SK-N-MC (cell line): ENCODE measurements around the gene NR5A2.

Experiments used
- DNase-seq: peaks from one replicate; pipeline ENCODE4 v3.0.0-alpha.2; 2011; ENCODE audit warnings: low read depth, low spot score
- H3K27ac ChIP-seq: fragments of 200-600 bp; sonication (generic); 2 replicates; pipeline ENCODE4 v1.5.1; 2016; ENCODE audit warnings: mixed run types
- H3K36me3 ChIP-seq: fragments of 200-600 bp; sonication (generic); 2 replicates; pipeline ENCODE4 v1.6.1; 2017; ENCODE audit warnings: antibody characterized with exemption, low read length, mixed read lengths; ENCODE audit not compliant: insufficient read depth
- H3K4me3 ChIP-seq: fragments of 200-600 bp; sonication (generic); 2 replicates; pipeline ENCODE4 v1.5.1; 2016
- H3K9ac ChIP-seq: fragments of 200-600 bp; sonication (generic); 2 replicates; pipeline ENCODE4 v1.8.0; 2017; ENCODE audit warnings: mixed run types, mixed read lengths; ENCODE audit not compliant: insufficient read length
- H3K9me3 ChIP-seq: fragments of 200-600 bp; sonication (generic); 2 replicates; pipeline ENCODE4 v1.6.1; 2017; ENCODE audit warnings: low read depth, mild to moderate bottlenecking, antibody characterized with exemption, low read length, moderate library complexity, mixed read lengths
- EZH2 ChIP-seq: fragments of 200-600 bp; sonication (generic); IDR thresholded peaks from one replicate; pipeline ENCODE4 v1.6.1; 2017; ENCODE audit warnings: antibody characterized with exemption
- FOXP2 ChIP-seq: optimal IDR thresholded peaks from 2 replicates; pipeline ENCODE3; 2011; ENCODE audit warnings: mild to moderate bottlenecking, moderate library complexity; ENCODE audit not compliant: insufficient read depth; ENCODE audit errors: extremely low read length, control extremely low read depth
- POLR2AphosphoS5 ChIP-seq: IDR thresholded peaks from 2 replicates; pipeline ENCODE4 v1.6.1; 2012; ENCODE audit warnings: mild to moderate bottlenecking, low read depth, low read length, borderline replicate concordance

NR5A2 gene

GRCh38 chr1:200165493-200166220 is 138.1 kb downstream of the NR5A2 start:
- H3K9ac ChIP-seq, result no peak overlapping the region
- TF ChIP-seq POLR2AphosphoS5, result no peak
- TF ChIP-seq EZH2, result no peak
- TF ChIP-seq FOXP2, result no peak
- H3K27ac ChIP-seq, result no peak overlapping the region
- no peaks in the 10 kb centered on the region for H3K36me3 ChIP-seq
- DNase-seq, result no peak
- H3K4me3 ChIP-seq, result no peak overlapping the region
- no peaks in the 10 kb centered on the region for H3K9me3 ChIP-seq

- Histone ChIP-seq H3K27ac (no peak overlapping the region), H3K36me3 (no peaks in the 10 kb centered on the region), H3K9ac (no peak overlapping the region), H3K9me3 (no peaks in the 10 kb centered on the region), H3K4me3 (no peak overlapping the region)
- no peak for DNase-seq
- TF ChIP-seq POLR2AphosphoS5 (no peak), EZH2 (no peak), FOXP2 (no peak)
Measured at GRCh38 chr1:200166411-200166810, 138.9 kb downstream of the NR5A2 start.

GRCh38 chr1:200168926-200169325 is 141.4 kb downstream of the NR5A2 start:
- Histone ChIP-seq H3K4me3 (no peak overlapping the region), H3K9me3 (no peaks in the 10 kb centered on the region), H3K27ac (no peak overlapping the region), H3K9ac (no peak overlapping the region), H3K36me3 (no peaks in the 10 kb centered on the region)
- no peak for DNase-seq
- TF ChIP-seq POLR2AphosphoS5, result no peak
- no peak for TF ChIP-seq EZH2
- no peak for TF ChIP-seq FOXP2

- Histone ChIP-seq H3K4me3 (no peak overlapping the region), H3K9me3 (no peaks in the 10 kb centered on the region), H3K9ac (no peak overlapping the region), H3K27ac (no peak overlapping the region), H3K36me3 (no peaks in the 10 kb centered on the region)
- DNase-seq, result no peak
- no peak for TF ChIP-seq POLR2AphosphoS5
- TF ChIP-seq EZH2, result no peak
- TF ChIP-seq FOXP2, result no peak
Measured at GRCh38 chr1:200172311-200172710, 144.8 kb downstream of the NR5A2 start.

- no peak for TF ChIP-seq POLR2AphosphoS5
- no peak for TF ChIP-seq FOXP2
- no peak for TF ChIP-seq EZH2
- H3K4me3 ChIP-seq, result no peak overlapping the region
- no peak overlapping the region for H3K9ac ChIP-seq
- H3K27ac ChIP-seq, result no peak overlapping the region
- no peak for DNase-seq
- H3K9me3 ChIP-seq, result no peaks in the 10 kb centered on the region
- H3K36me3 ChIP-seq, result no peaks in the 10 kb centered on the region
Measured at GRCh38 chr1:200173097-200173618, 145.6 kb downstream of the NR5A2 start.

DNA sequence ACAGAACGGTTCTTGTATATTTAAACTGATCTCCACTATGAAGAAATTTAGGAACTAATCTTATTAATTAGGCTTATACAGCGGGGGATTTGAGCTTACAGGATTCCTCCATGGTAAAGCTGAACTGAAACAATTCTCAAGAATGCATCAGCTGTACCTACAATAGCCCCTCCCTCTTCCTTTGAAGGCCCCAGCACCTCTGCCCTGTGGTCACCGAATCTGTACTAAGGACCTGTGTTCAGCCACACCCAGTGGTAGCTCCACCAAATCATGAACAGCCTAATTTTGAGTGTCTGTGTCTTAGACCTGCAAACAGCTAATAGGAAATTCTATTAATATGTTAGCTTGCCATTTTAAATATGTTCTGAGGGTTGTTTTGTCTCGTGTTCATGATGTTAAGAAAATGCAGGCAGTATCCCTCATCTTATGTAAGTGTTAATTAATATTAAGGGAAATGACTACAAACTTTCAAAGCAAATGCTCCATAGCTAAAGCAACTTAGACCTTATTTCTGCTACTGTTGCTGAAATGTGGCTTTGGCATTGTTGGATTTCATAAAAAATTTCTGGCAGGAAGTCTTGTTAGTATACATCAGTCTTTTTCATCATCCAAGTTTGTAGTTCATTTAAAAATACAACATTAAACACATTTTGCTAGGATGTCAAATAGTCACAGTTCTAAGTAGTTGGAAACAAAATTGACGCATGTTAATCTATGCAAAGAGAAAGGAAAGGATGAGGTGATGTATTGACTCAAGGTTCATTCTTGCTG is 147.2 kb downstream of the NR5A2 start:
- H3K9ac ChIP-seq, result no peak overlapping the region
- no peaks in the 10 kb centered on the region for H3K9me3 ChIP-seq
- TF ChIP-seq POLR2AphosphoS5, result no peak
- TF ChIP-seq FOXP2, result no peak
- no peak for TF ChIP-seq EZH2
- H3K4me3 ChIP-seq, result no peak overlapping the region
- H3K36me3 ChIP-seq, result no peaks in the 10 kb centered on the region
- no peak overlapping the region for H3K27ac ChIP-seq
- DNase-seq, result no peak

DNA sequence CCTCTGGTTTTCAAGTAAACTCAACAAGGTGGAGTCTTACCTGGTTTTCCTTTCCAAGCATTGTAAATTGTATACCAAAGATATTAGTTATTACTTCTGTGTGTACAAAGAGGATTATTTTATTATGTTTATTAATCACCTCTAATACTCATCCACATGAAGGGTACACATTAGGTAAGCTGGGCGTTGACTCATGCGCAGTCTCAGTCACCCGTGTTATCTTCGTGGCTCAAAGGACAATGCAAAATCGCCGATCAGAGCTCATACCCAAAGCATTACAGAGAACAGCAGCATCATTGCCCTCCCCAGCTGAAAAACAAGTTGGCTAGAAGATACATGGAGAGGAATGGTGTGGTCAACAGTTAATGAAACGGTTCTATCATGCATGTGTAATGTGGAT is 148.7 kb downstream of the NR5A2 start:
- H3K9ac ChIP-seq, result no peak overlapping the region
- H3K36me3 ChIP-seq, result no peaks in the 10 kb centered on the region
- no peak for DNase-seq

GRCh38 chr1:200176798-200177197 is 149.3 kb downstream of the NR5A2 start:
- H3K27ac ChIP-seq, result no peak overlapping the region
- DNase-seq, result no peak
- no peak for TF ChIP-seq EZH2
- TF ChIP-seq FOXP2, result no peak
- no peak for TF ChIP-seq POLR2AphosphoS5
- no peak overlapping the region for H3K4me3 ChIP-seq
- H3K9ac ChIP-seq, result no peak overlapping the region
- no peaks in the 10 kb centered on the region for H3K36me3 ChIP-seq
- no peaks in the 10 kb centered on the region for H3K9me3 ChIP-seq

More for the DNA sequence above, 148.7 kb downstream of the NR5A2 start:
- no peak overlapping the region for H3K27ac ChIP-seq
- TF ChIP-seq FOXP2, result no peak
- no peak for TF ChIP-seq POLR2AphosphoS5
- no peak for TF ChIP-seq EZH2
- H3K4me3 ChIP-seq, result no peak overlapping the region
- no peaks in the 10 kb centered on the region for H3K9me3 ChIP-seq
